H1 (cell line): Measurements from ENCODE around the gene NEGR1. TPM values are rescaled to one million over a fixed set of nuclear protein-coding genes. Genes with fewer than 3 reads are reported as not detected.

ENCODE experiments used
- CTCF ChIA-PET: fragments of 300-600 bp; sonication (Branson Sonifier 250); formaldehyde crosslinking; loops from one replicate; lab custom pipeline; 2021; ENCODE audit not compliant: partially characterized antibody; lab: Charles Lee
- POLR2A ChIA-PET: fragments of 300-600 bp; sonication (Branson Sonifier 250); formaldehyde crosslinking; loops from one replicate; lab custom pipeline; 2021; ENCODE audit warnings: inconsistent platforms; ENCODE audit not compliant: partially characterized antibody; lab: Charles Lee
- DNase-seq, 2 experiments: peaks; one replicate each; pipeline versions ENCODE4 v3.0.0 to v3.0.0-alpha.2; 2010 to 2022; ENCODE audit warnings: low spot score in 2 of 2, low read depth in 1 of 2, mixed read lengths in 1 of 2
- FAIRE-seq: peaks from 2 replicates; lab custom pipeline; 2011; peaks lifted over from hg19 to GRCh38; lab: Jason Lieb, UNC
- H2AFZ ChIP-seq: 2 replicates; pipeline ENCODE4 v1.8.1; 2012; ENCODE audit warnings: low read length, inconsistent platforms
- H2AK5ac ChIP-seq: 2 replicates; pipeline ENCODE4 v1.6.1; 2013; ENCODE audit warnings: low read depth, low read length
- H2BK120ac ChIP-seq: replicated peaks from 2 replicates; pipeline ENCODE3; 2013; ENCODE audit warnings: low read depth, low read length, inconsistent platforms
- H2BK12ac ChIP-seq: 2 replicates; pipeline ENCODE4 v1.6.1; 2013; ENCODE audit warnings: low read depth, low read length
- H2BK15ac ChIP-seq: 2 replicates; pipeline ENCODE4 v1.6.1; 2013; ENCODE audit warnings: low read length
- H2BK20ac ChIP-seq: 2 replicates; pipeline ENCODE4 v1.6.1; 2013; ENCODE audit warnings: low read length
- H2BK5ac ChIP-seq: 2 replicates; pipeline ENCODE4 v1.6.1; 2013; ENCODE audit warnings: low read depth, low read length
- H3K14ac ChIP-seq: 2 replicates; pipeline ENCODE4 v1.6.1; 2013; ENCODE audit warnings: inconsistent platforms; ENCODE audit not compliant: insufficient read length
- H3K18ac ChIP-seq: 2 replicates; pipeline ENCODE4 v1.6.1; 2013; ENCODE audit warnings: low read length; ENCODE audit errors: extremely low read depth
- H3K23ac ChIP-seq: 2 replicates; pipeline ENCODE4 v1.6.1; 2013; ENCODE audit warnings: inconsistent platforms; ENCODE audit not compliant: insufficient read length
- H3K23me2 ChIP-seq: 2 replicates; pipeline ENCODE4 v1.6.1; 2013; ENCODE audit warnings: low read depth, low read length
- H3K27ac ChIP-seq: 2 replicates; pipeline ENCODE4 v1.6.1; 2011; ENCODE audit warnings: low read depth, low read length, inconsistent platforms
- H3K27me3 ChIP-seq, 4 experiments: replicated peaks in 1 of 4; 1 replicate in 1 of 4; 2 replicates in 3 of 4; pipeline versions ENCODE4 v1.6.1 to v1.8.1; 2011 to 2013; ENCODE audit warnings: low read length in 3 of 4, mild to moderate bottlenecking in 3 of 4, inconsistent platforms in 2 of 4, mixed read lengths in 2 of 4, moderate library complexity in 1 of 4; ENCODE audit not compliant: control insufficient read depth in 3 of 4, insufficient read depth in 3 of 4; ENCODE audit errors: extremely low read depth in 1 of 4
- H3K36me3 ChIP-seq, 4 experiments: 2 replicates each; pipeline versions ENCODE4 v1.6.1 to v1.8.1; 2011 to 2013; ENCODE audit warnings: mild to moderate bottlenecking in 4 of 4, low read length in 3 of 4, moderate library complexity in 2 of 4, control low read depth in 1 of 4, inconsistent platforms in 1 of 4; ENCODE audit not compliant: insufficient read depth in 4 of 4, control insufficient read depth in 2 of 4
- H3K4ac ChIP-seq: replicated peaks from 2 replicates; pipeline ENCODE3; 2013; ENCODE audit warnings: low read length, low read depth, mixed read lengths, inconsistent platforms; ENCODE audit not compliant: insufficient read length
- H3K4me1 ChIP-seq, 4 experiments: replicated peaks in 1 of 4; 1 replicate in 1 of 4; 2 replicates in 3 of 4; pipeline versions ENCODE4 v1.6.1 to v1.8.1; 2011 to 2013; ENCODE audit warnings: low read length in 3 of 4, inconsistent platforms in 2 of 4, mixed read lengths in 1 of 4; ENCODE audit not compliant: insufficient read depth in 4 of 4, control insufficient read depth in 3 of 4
- H3K4me2 ChIP-seq, 2 experiments: 2 replicates each; pipeline versions ENCODE4 v1.6.1 to v1.8.1; 2011 to 2013; ENCODE audit warnings: low read depth in 2 of 2, low read length in 2 of 2, control low read depth in 1 of 2, inconsistent platforms in 1 of 2, mild to moderate bottlenecking in 1 of 2; ENCODE audit not compliant: insufficient read depth in 1 of 2
- H3K4me3 ChIP-seq, 4 experiments: fragments of 200-600, 300-600 bp in 1 of 4; sonication (generic), shearing (Covaris generic), sonication (Bioruptor Twin) in 1 of 4; 2 replicates each; pipeline versions ENCODE4 v1.5.1 to v1.8.1; 2011 to 2016; ENCODE audit warnings: low read length in 4 of 4, low read depth in 3 of 4, control low read depth in 2 of 4, inconsistent platforms in 2 of 4, mild to moderate bottlenecking in 2 of 4, mixed read lengths in 1 of 4, moderate library complexity in 1 of 4; ENCODE audit not compliant: insufficient read depth in 2 of 4; ENCODE audit errors: extremely low read depth in 1 of 4
- H3K56ac ChIP-seq: replicated peaks from 2 replicates; pipeline ENCODE3; 2013; ENCODE audit warnings: low read depth, mild to moderate bottlenecking, mixed read lengths, low read length, inconsistent platforms; ENCODE audit not compliant: insufficient read length
- H3K79me1 ChIP-seq: 2 replicates; pipeline ENCODE4 v1.6.1; 2013; ENCODE audit warnings: low read depth, low read length, control low read depth
- H3K79me2 ChIP-seq, 2 experiments: 2 replicates each; pipeline versions ENCODE4 v1.6.1 to v1.8.1; 2012 to 2013; ENCODE audit warnings: low read length in 2 of 2, mild to moderate bottlenecking in 2 of 2, inconsistent platforms in 1 of 2; ENCODE audit not compliant: insufficient read depth in 2 of 2, control insufficient read depth in 1 of 2
- H3K9ac ChIP-seq, 4 experiments: replicated peaks in 1 of 4; 1 replicate in 1 of 4; 2 replicates in 3 of 4; pipeline versions ENCODE4 v1.6.1 to v1.8.1; 2011 to 2013; ENCODE audit warnings: low read depth in 3 of 4, low read length in 3 of 4, control low read depth in 2 of 4, mild to moderate bottlenecking in 2 of 4, moderate library complexity in 2 of 4, inconsistent platforms in 1 of 4; ENCODE audit errors: extremely low read depth in 1 of 4
- H3K9me3 ChIP-seq, 2 experiments: 2 replicates each; pipeline versions ENCODE4 v1.6.1 to v1.8.1; 2012 to 2013; ENCODE audit warnings: mild to moderate bottlenecking in 2 of 2, moderate library complexity in 2 of 2, control low read depth in 1 of 2, inconsistent platforms in 1 of 2, low read depth in 1 of 2, low read length in 1 of 2, mixed read lengths in 1 of 2; ENCODE audit not compliant: insufficient read depth in 2 of 2
- H4K20me1 ChIP-seq, 2 experiments: replicated peaks in 1 of 2; 2 replicates each; pipeline versions ENCODE3 to v1.8.1; 2011 to 2013; ENCODE audit warnings: inconsistent platforms in 2 of 2, low read length in 2 of 2, mild to moderate bottlenecking in 1 of 2; ENCODE audit not compliant: insufficient read depth in 2 of 2, control insufficient read depth in 1 of 2
- H4K5ac ChIP-seq: 2 replicates; pipeline ENCODE4 v1.6.1; 2013; ENCODE audit warnings: low read length, low read depth, mixed read lengths, inconsistent platforms; ENCODE audit not compliant: insufficient read length
- H4K8ac ChIP-seq: 2 replicates; pipeline ENCODE4 v1.8.0; 2013; ENCODE audit warnings: mild to moderate bottlenecking, moderate library complexity, low read length, inconsistent platforms; ENCODE audit not compliant: insufficient read depth; ENCODE audit errors: extremely low read depth
- H4K91ac ChIP-seq: replicated peaks from 2 replicates; pipeline ENCODE3; 2013; ENCODE audit warnings: low read length, mixed read lengths, inconsistent platforms; ENCODE audit not compliant: insufficient read length
- ATF2 ChIP-seq: IDR thresholded peaks from 2 replicates; pipeline ENCODE4 v1.6.1; 2012; ENCODE audit warnings: low read length, inconsistent platforms
- ATF3 ChIP-seq: IDR thresholded peaks from 2 replicates; pipeline ENCODE4 v1.6.1; 2011; ENCODE audit warnings: low read depth, mild to moderate bottlenecking, low read length; ENCODE audit not compliant: insufficient read depth
- HDAC2 ChIP-seq, 2 experiments: fragments of 300-600 bp in 1 of 2; sonication (generic) in 1 of 2; IDR thresholded peaks; 2 replicates each; pipeline ENCODE4 v1.6.1; 2011 to 2012; ENCODE audit warnings: low read depth in 2 of 2, low read length in 2 of 2, mild to moderate bottlenecking in 2 of 2, moderate library complexity in 2 of 2, borderline replicate concordance in 1 of 2, inconsistent platforms in 1 of 2
- RAD21 ChIP-seq, 2 experiments: IDR thresholded peaks in 1 of 2; conservative IDR thresholded peaks in 1 of 2; 2 replicates each; pipeline ENCODE4 v1.6.1; 2011; ENCODE audit warnings: low read depth in 2 of 2, low read length in 2 of 2, improper control_type of control experiment in 1 of 2, inconsistent platforms in 1 of 2, mild to moderate bottlenecking in 1 of 2, moderate library complexity in 1 of 2
- SUZ12 ChIP-seq: fragments of 200-600 bp; sonication (generic); IDR thresholded peaks from 2 replicates; pipeline ENCODE4 v1.6.1; 2012; ENCODE audit warnings: mild to moderate bottlenecking, inconsistent platforms, low read length, moderate library complexity, mixed read lengths
- WGBS, 2 experiments: shearing (Covaris generic) in 1 of 2; methylation state at CpG; one replicate each; pipeline versions ENCODE4 v1.1.6 to v1.1.7; 2013 to 2015; ENCODE audit warnings: low lambda C conversion rate in 2 of 2, mixed read lengths in 2 of 2, inconsistent platforms in 1 of 2, low coverage in 1 of 2, missing lambda C conversion rate in 1 of 2; ENCODE audit not compliant: insufficient replicate concordance in 2 of 2, insufficient coverage in 1 of 2, insufficient read length in 1 of 2; ENCODE audit errors: extremely low coverage in 1 of 2, missing lambda C conversion rate in 1 of 2; 5-methylcytosine and 5-hydroxymethylcytosine counted together
- polyA plus RNA-seq, 7 experiments: library from polyadenylated mRNA; depleted of rRNA in 3 of 7; stranded (reverse) in 5 of 7; unstranded in 2 of 7; fragments of >200 nt in 5 of 7; fragments of 200-250 nt in 2 of 7; gene quantifications; 1 replicate in 5 of 7; 2 replicates in 1 of 7; 4 replicates in 1 of 7; pipeline versions ENCODE4 v1.2.1 to v1.2.3, GENCODE V29; 2011 to 2013; ENCODE audit warnings: missing spikeins in 2 of 7, mixed read lengths in 2 of 7
- total RNA-seq: library from RNA; stranded (reverse); fragmentation: NEBNext Ultra II Directional; extraction: Animal tissue kit (Norgen Biotek cat#: 25700); gene quantifications from 2 replicates; pipeline ENCODE4 v1.2.1, GENCODE V29; 2021
- TF ChIP-seq, protein P1 (sequence below), 3 experiments: IDR thresholded peaks; 1 replicate in 2 of 3; 2 replicates in 1 of 3; pipeline versions ENCODE4 v1.5.1 to v1.6.1; 2011; ENCODE audit warnings: low read length in 3 of 3, mild to moderate bottlenecking in 3 of 3, inconsistent platforms in 2 of 3, low read depth in 1 of 3, moderate library complexity in 1 of 3; ENCODE audit not compliant: insufficient read depth in 1 of 3; ENCODE audit errors: control extremely low read depth in 1 of 3

The NEGR1 gene
- total and polyA plus RNA-seq, 2 of the 8 experiments (the other 6 are each of a cell fraction or from before 2014, with no cell fraction given), result 0.71 to 1.3 TPM

DNA sequence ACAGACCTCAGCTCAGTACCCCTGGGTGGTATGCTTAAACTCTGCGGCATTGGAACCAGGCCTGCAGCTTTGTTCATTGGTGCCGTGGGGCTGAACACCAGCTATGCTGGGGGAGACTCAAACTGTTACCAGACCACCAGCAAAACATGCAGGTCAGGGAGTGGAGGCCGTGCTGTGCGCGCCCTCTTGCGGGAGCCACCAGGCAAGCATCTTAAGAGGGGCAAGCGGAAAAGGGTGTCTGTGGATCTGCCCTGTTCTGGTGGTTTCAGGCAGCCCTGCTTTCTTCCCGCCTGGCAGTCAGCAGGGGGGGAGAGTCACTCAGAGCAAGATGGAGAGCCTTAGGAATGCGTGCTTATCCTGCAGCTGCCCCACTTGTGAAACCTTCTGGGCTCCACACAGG lies 924.6 kb downstream of the NEGR1 start:
- Histone ChIP-seq H2BK20ac (no peak overlapping the region), H2BK15ac (no peak overlapping the region), H3K4ac (no peak overlapping the region), H4K91ac (no peak overlapping the region), H3K4me3 (no peak overlapping the region), H4K8ac (peak overlapping the region; percentile 31), H2AK5ac (no peak overlapping the region), H2BK120ac (no peak overlapping the region), H3K27me3 (no peaks in the 10 kb centered on the region), H3K9ac (no peak overlapping the region), H2BK5ac (no peak overlapping the region), H3K56ac (no peak overlapping the region), H3K9me3 (no peaks in the 10 kb centered on the region), H3K18ac (no peak overlapping the region), H3K36me3 (no peaks in the 10 kb centered on the region), H2AFZ (0 out of 2 replicates have a peak overlapping the region, but pooled peaks have one; percentile 21), H3K27ac (no peak overlapping the region), H3K23ac (no peak overlapping the region), H4K5ac (peak overlapping the region; percentile 31), H3K79me1 (no peaks in the 10 kb centered on the region), H3K79me2 (no peaks in the 10 kb centered on the region), H3K23me2 (no peaks in the 10 kb centered on the region), H4K20me1 (no peaks in the 10 kb centered on the region), H3K14ac (no peak overlapping the region), H2BK12ac (no peak overlapping the region), H3K4me1 (no peaks in the 10 kb centered on the region), H3K4me2 (no peak overlapping the region)
- CTCF ChIA-PET, result interaction anchor here (0.5 to 4.7 kb wide), 43 partner anchors 8 to 681 kb away, joined by 3 to 35 read pairs (median 4); no protein-coding TSS in a partner anchor
- FAIRE-seq, result no peak
- peak in 1 of 2 experiments; percentile 65 for DNase-seq
- 67% methylated on average over 9 of the region's 9 CpGs; no CpG with 5 or more reads in 1 of the 2 experiments for WGBS, 2 experiments
- TF ChIP-seq ATF2, result no peak
- peak; percentile 65 to 72 for TF ChIP-seq RAD21 (IDR thresholded peaks at IDR 0.05 in 1 of 2, conservative IDR thresholded peaks at IDR 0.05 in 1 of 2; ENCODE audit: low read depth in 2 of 2, low read length in 2 of 2)
- no peak for TF ChIP-seq ATF3
- TF ChIP-seq HDAC2 (IDR thresholded peaks at IDR 0.05; ENCODE audit: borderline replicate concordance in 1 of 2, low read depth in 2 of 2, low read length in 2 of 2), result no peak
- no peak for TF ChIP-seq SUZ12
- TF ChIP-seq, protein P1, sequence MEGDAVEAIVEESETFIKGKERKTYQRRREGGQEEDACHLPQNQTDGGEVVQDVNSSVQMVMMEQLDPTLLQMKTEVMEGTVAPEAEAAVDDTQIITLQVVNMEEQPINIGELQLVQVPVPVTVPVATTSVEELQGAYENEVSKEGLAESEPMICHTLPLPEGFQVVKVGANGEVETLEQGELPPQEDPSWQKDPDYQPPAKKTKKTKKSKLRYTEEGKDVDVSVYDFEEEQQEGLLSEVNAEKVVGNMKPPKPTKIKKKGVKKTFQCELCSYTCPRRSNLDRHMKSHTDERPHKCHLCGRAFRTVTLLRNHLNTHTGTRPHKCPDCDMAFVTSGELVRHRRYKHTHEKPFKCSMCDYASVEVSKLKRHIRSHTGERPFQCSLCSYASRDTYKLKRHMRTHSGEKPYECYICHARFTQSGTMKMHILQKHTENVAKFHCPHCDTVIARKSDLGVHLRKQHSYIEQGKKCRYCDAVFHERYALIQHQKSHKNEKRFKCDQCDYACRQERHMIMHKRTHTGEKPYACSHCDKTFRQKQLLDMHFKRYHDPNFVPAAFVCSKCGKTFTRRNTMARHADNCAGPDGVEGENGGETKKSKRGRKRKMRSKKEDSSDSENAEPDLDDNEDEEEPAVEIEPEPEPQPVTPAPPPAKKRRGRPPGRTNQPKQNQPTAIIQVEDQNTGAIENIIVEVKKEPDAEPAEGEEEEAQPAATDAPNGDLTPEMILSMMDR (IDR thresholded peaks at IDR 0.05; ENCODE audit: control extremely low read depth in 1 of 3, insufficient read depth in 1 of 3, low read depth in 1 of 3, low read length in 3 of 3), result peak; percentile 52 to 77 (median 64)
- POLR2A ChIA-PET, result no interaction called here
